Activated naive CD4-positive, alpha-beta T cell treated with anti-CD3 and anti-CD28 coated beads, Interleukin-2, amount 50 U/mL, for 16 hours (primary cell): ENCODE data around the gene KBTBD2.
"Not testable (repeated sequence)": the region's sequence is repeated elsewhere in the genome, so short reads cannot be mapped to it uniquely, and the experiment has no call there.

Experiments
- DNase-seq: peaks from one replicate; pipeline ENCODE4 v3.0.0-alpha.2; 2020

The KBTBD2 gene

GRCh38 chr7:32848655-32849054 lies 42.9 kb downstream of the KBTBD2 start:
- not testable (repeated sequence) for DNase-seq

- peak; percentile 88 for DNase-seq
Observed at GRCh38 chr7:32846630-32847225, 44.8 kb downstream of the KBTBD2 start.

GRCh38 chr7:32844748-32845147 lies 46.8 kb downstream of the KBTBD2 start:
- DNase-seq, result not testable (repeated sequence)

- not testable (repeated sequence) for DNase-seq
Observed at GRCh38 chr7:32843763-32844162, 47.8 kb downstream of the KBTBD2 start.

DNA sequence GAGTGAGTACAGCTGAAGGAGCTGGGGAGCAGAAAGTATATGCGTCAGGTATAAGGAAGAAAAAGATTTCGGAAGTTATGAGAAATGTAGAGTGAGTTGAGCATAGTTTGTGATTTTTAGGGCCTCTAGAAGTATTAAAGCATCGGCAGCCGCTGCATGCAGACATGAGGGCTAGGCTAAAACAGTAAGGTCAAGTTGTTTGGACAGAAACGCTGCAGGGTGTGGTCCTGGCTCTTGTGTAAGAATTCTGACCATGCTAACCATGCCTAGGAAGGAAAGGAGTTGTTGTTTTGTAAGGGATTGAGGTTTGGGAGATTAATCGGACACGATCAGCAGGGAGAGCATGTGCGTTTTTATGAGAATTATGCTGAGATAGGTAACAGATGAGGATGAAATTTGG lies 51.7 kb downstream of the KBTBD2 start:
- DNase-seq, result not testable (repeated sequence)

DNA sequence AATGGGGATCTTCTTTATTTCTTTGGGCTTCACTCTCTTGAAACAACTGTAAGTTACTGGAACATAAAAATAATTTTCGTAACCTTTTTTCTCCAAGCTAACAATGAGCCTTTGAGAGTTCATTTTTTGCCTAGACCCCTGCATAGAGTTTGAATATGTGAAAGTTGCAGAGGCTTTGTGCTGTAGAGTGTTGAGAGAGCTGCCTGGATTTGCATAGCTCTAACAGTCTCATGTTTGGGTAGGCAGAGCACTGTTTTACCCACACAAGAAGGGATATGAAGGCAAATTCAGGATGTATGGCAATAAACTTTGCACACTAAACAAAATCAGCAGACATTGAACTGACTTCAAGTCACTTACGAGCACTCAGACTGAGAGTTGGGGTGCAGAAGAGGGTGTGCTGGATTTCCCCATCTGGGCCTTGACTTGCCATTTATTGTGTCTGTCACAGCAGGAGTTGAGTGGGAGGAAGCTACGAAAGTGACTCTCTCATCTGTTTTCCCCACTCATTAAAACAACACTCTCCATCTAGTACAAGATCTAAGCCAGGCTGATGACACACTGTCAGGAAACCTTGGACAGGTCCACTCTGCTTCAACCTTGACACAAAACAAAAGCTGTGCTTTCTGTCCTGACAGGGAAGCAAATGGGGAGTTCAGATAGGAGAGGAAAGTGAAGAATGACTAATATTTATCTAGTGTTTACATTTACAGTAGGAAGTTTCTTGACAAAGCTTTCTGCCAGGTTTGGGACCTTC lies 62.4 kb downstream of the KBTBD2 start:
- not testable (repeated sequence) for DNase-seq
